Right lobe of liver (tissue), 4 donors: ENCODE results near the gene XCR1.

ENCODE experiments used
- CTCF ChIP-seq, 4 donors: fragments of 200-600 bp in 3 of 4; fragments of 450-650 bp in 1 of 4; IDR thresholded peaks; one replicate each; pipeline versions ENCODE4 v1.5.1 to v1.8.0; 2016 to 2022; ENCODE audit warnings: antibody characterized with exemption in 4 of 4, mild to moderate bottlenecking in 2 of 4
- POLR2A ChIP-seq: fragments of 450-650 bp; IDR thresholded peaks from one replicate; pipeline ENCODE4 v1.6.1; 2017; ENCODE audit warnings: antibody characterized with exemption, mild to moderate bottlenecking
- donor health status: DM: no; HTN: no; CAD: no.
- donor health status: DM: no; HTN: no; CAD: no.
- donor health status: DM: no; HTN: yes; CAD: no.

- TF ChIP-seq CTCF (IDR thresholded peaks at IDR 0.05) (no peak), POLR2A (no peak)
Measured at GRCh38 chr3:45974686-45975085, 52.6 kb downstream of the XCR1 start.
